Dedifferentiated amniotic fluid mesenchymal stem cell (primary cell): ENCODE data around the gene EPS8.

Experiments
- DNase-seq: peaks from one replicate; pipeline ENCODE4 v3.0.0-alpha.2; 2016; ENCODE audit errors: extremely low spot score

Gene EPS8

DNA sequence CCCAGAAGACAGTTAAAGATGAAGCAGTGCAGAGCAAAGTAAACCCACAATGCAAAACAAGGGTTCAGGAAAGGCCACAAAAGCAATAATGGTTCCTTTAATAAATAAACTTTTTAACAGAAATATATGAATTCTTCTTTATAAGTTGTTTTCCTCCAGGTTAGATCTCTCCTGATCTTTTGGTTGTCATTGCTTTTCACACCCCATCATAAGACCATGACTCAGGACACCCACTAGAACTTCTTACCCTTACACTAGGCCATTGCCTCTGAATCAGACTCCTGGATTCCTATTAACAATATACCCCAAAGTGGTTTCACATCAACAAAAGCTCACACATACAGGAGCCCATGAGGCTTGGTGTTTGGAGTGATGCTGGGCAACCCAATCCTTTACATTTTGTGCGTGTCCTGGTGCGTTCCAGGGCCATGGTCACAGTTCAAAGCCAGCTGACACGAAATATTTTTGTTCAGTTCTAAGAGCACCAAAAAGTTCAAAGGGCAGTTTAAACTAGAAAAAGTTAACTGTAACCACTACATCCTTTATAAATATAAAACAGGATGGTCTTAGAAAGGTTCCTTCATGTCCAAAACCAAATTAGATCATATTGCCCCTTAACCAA is 187.0 kb downstream of the EPS8 start:
- DNase-seq = no peak

DNA sequence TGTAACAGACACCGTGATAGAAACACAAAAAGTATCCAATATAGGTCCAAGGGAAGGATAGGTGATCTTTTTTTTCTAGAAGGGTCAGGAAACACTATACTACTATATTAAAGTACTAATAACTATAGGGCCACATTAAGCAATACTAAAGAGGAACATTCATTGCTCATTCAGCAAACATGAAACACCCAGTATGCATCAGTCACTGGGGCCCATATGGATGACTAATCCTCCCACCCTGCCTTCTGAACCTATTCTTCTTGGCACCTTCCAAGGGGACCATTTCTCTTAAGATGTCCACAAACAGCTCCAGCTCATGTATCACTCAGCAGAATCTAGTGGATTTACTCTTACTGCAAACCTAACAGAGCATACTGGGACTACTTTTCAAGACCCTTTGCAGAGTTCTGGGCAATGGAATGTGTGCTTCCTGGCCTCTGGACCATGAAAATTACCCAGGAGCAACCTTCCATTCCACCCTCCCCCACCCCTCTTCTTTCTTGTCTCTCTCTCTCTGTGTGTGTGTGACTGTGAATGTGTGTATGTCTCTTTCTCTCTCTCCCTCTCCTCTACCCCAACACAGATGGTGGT is 187.9 kb downstream of the EPS8 start:
- DNase-seq = no peak

DNA sequence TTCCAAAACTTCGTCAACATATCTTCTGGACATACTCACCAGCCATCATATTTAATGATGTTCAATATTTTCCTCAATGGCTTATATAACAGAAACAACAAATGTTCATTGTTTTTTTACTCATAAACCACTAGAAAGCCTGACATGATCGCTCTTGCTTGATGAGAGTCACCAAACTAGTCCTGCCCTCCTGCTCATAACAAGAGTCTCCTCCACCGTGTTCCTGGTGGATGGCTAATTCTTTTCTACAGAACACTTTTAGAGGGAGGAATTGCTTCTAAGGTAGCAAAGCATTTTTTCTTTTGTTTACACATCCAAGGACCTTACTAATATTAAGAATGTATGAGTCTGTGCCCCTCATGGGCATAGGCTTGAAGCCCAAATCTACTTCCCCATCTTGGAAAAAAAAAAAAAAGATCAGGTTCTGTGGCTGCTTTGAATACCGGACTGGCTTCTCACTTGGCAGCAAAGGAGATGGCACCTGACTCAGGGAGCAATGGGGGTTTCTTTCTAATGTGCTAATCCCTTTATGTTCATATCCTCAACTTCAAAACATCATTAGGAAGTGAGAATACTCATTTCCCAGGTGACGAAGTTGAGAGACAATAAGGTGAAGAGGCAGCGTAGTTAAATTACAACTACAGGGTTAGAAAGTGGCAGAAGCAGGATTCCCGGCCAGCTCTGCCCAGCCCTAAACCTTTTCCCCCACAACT is 188.8 kb downstream of the EPS8 start:
- no peak for DNase-seq

DNA sequence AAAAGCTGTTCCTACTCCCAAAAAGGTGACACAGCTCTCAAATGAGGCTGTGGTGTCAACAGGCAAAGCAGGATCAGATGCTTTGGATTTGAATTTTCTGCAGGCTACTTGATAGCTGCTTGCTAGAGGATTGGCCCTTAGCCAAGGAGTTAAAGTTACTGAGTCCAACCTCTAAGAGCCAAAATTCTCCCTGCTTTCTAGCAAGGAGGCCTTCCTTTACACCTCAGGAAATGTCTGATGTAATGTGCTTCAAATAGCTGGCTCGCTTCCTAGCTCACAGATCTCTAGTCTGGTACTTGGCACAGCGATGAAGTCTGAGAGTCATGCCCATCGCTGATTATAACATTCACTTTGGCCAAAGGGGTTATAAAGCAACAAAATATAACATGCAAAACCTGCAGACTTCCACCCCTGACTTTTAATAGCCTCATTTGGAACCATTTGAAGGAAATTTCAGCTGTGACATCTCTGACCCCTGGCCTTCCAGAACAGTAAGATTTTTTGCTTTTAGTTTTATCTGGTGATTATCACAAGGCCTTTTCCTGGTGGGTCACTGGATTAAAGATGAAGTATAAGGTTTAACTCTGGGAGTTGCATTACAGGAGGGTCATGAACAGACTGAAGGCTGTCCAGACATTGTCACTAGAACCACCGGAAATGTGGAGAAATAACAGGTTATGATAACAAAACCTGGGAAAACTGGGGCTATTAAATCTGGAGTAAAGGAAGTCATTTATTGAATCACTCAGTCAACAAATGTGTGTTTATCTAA is 189.7 kb downstream of the EPS8 start:
- peak; percentile 92 for DNase-seq

DNA sequence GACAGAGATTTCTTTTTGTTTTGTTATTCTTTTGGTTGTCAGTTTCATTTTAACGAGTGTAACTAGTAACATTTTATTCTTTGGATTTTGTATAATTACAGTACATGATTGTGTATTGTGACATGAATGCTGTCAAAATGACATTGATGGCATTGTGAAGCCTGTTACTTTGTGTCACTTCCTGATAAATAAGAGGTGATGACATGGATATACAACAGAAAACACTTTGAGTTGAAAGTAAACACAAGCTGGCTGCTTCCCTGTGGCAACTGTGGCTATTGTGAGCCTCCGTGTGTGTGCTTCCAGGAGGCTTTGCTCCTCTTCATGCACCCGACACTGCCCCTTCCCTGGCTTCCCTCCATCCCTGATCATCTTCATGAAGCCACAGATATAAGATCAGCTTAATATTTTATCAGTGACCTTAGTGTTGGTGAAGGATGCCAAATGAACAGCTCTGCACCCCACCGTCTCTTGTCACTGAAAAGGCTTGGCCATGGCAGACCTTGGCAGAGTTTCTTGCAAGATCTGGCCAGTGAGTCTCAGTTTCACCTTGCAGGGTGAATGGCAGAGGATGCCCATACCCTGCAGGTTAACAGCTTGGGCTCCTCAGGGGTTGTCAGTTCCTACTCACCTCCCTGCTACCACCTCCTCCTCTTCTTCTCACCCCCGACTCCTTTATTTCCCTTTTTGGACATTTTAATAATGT is 191.9 kb downstream of the EPS8 start:
- DNase-seq = no peak

GRCh38 chr12:15596174-15596573 is 193.0 kb downstream of the EPS8 start:
- DNase-seq = no peak

DNA sequence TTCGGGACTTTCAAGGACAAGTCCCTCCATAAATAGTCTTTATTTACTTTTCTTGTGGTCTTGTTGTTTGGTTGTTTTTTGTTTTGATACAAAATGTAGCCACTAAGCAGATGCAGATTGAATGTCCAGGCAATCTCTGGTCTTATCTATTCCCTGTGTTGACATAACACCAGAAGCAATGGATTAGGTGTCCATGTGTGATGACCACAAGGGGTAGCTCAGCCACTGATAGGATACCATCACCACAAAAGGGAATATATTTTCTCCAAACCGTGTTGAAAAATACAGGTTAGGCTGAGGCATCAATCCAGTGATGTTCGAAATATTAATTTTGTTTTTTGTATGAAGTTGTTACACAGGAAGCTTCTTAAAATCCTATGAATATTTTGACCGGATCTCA is 196.3 kb downstream of the EPS8 start:
- DNase-seq = no peak

- no peak for DNase-seq
Measured at GRCh38 chr12:15591811-15592210, 197.4 kb downstream of the EPS8 start.

GRCh38 chr12:15590180-15590826 is 198.9 kb downstream of the EPS8 start:
- peak; percentile 74 for DNase-seq

DNA sequence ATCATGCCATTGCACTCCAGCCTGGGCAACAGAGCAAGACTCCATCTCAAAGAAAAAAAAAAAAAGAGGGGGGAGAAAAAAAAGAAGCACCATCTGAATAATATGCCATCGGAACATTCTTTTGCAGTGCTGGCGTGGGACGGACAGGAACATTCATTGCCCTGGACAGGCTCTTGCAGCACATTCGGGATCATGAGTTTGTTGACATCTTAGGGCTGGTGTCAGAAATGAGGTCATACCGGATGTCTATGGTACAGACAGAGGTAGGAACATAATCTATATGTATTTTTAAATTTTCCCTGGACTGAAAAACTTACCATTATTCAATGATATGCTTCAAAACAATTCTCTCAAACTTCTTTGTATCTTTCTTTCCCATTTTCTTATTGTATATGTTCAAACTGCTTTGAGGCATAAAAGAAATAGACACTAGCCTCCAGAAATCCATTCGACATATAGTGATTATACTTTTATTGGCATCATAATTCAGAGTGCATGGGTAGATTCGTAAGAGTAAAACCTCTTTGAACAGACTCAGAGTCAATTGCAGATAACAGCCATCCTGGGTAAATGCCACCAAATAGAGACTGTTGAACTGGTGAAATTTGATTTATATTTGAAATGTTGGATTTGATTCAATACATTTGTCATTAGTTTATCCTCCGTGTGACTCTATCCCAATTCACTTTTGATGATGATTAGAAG is 199.7 kb downstream of the EPS8 start:
- no peak for DNase-seq

GRCh38 chr12:15584366-15585041 is 204.7 kb downstream of the EPS8 start:
- peak; percentile 77 for DNase-seq

- no peak for DNase-seq
Measured at GRCh38 chr12:15583804-15584203, 205.4 kb downstream of the EPS8 start.

- peak; percentile 72 for DNase-seq
Measured at GRCh38 chr12:15581006-15581405, 208.2 kb downstream of the EPS8 start.

- DNase-seq = no peak
Measured at GRCh38 chr12:15580431-15580830, 208.8 kb downstream of the EPS8 start.

GRCh38 chr12:15575671-15576541 is 213.3 kb downstream of the EPS8 start:
- no peak for DNase-seq

DNA sequence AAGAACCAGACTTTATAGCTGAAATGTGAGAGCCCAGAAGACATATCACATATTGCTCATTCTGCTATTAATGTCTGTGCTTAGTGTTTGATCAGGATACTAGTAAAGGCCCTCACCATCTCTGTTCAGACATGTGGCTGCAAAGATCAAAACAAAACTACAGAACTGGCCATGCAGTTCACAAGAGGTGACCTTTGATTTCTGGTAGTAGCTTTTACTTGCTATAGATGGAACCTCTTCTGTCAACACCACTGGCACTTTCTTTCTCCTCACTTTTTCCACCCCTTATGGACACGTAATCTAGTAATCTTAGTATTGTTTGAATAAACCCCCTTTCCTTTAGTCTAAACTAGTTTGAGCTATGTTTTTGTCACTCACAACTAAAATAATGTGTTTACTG is 214.8 kb downstream of the EPS8 start:
- DNase-seq = no peak
